GM12878 (cell line): Measurements from ENCODE around the gene ZNF544. TPM values are rescaled to one million over a fixed set of nuclear protein-coding genes. Genes with fewer than 3 reads are reported as not detected.

Experiments used
- ATAC-seq: fragments of 200-7000 bp; cut with Tn5 transposase; 3 replicates; pipeline ENCODE4 v1.9.1; 2020; ENCODE audit warnings: mild to moderate bottlenecking, moderate library complexity
- BruUV-seq: library from RNA; stranded (reverse); fragments of 400-500 nt; replicated peaks from 2 replicates; lab custom pipeline; 2021; lab: Mats Ljungman, UMichigan
- CTCF ChIA-PET: fragments of 300-600 bp; sonication (Branson Sonifier 250); formaldehyde crosslinking; extraction: SDS; loops from one replicate; lab custom pipeline; 2021; ENCODE audit warnings: inconsistent platforms; lab: Yijun Ruan, JAX
- POLR2A ChIA-PET: fragments of 350-600 bp; formaldehyde crosslinking; extraction: SDS; loops from one replicate; lab custom pipeline; 2021; ENCODE audit warnings: inconsistent platforms; lab: Charles Lee
- RAD21 ChIA-PET: fragments of 300-600 bp; sonication (Branson Sonifier 250); formaldehyde crosslinking; loops from one replicate; lab custom pipeline; 2023; ENCODE audit warnings: antibody characterized with exemption; ENCODE audit not compliant: unreplicated experiment; lab: Charles Lee
- SMC1A ChIA-PET: fragments of 300-600 bp; sonication (Branson Sonifier 250); formaldehyde crosslinking; loops from one replicate; lab custom pipeline; 2023; ENCODE audit not compliant: unreplicated experiment, uncharacterized antibody; lab: Charles Lee
- DNase-seq: peaks from one replicate; pipeline ENCODE4 v3.0.0-alpha.2; 2011; ENCODE audit warnings: low read depth, low spot score
- FAIRE-seq: peaks from 3 replicates; lab custom pipeline; 2011; peaks lifted over from hg19 to GRCh38; lab: Jason Lieb, UNC
- H2AFZ ChIP-seq: 2 replicates; pipeline ENCODE4 v1.6.0; 2011; ENCODE audit warnings: low read depth, low read length, control low read depth; ENCODE audit not compliant: control insufficient read depth
- H3K27ac ChIP-seq: 2 replicates; pipeline ENCODE4 v1.5.1; 2011; ENCODE audit warnings: control low read depth; ENCODE audit not compliant: control insufficient read depth, insufficient read depth
- H3K27me3 ChIP-seq, 2 experiments: replicated peaks in 1 of 2; 2 replicates each; pipeline versions ENCODE4 v1.6.0 to v1.6.1; 2011; ENCODE audit warnings: low read length in 1 of 2; ENCODE audit not compliant: control insufficient read depth in 2 of 2, insufficient read depth in 2 of 2
- H3K36me3 ChIP-seq, 2 experiments: 2 replicates each; pipeline ENCODE4 v1.5.1; 2011; ENCODE audit warnings: low read length in 1 of 2; ENCODE audit not compliant: control insufficient read depth in 2 of 2, insufficient read depth in 2 of 2
- H3K4me1 ChIP-seq: 2 replicates; pipeline ENCODE4 v1.6.1; 2011; ENCODE audit warnings: mild to moderate bottlenecking, low read length, moderate library complexity, mixed read lengths; ENCODE audit not compliant: control insufficient read depth, insufficient read depth
- H3K4me2 ChIP-seq: 2 replicates; pipeline ENCODE4 v1.6.0; 2011; ENCODE audit warnings: control low read depth; ENCODE audit not compliant: control insufficient read depth, insufficient read depth
- H3K4me3 ChIP-seq: fragments of 200-600 bp; sonication (generic); 2 replicates; pipeline ENCODE4 v1.5.1; 2016
- H3K79me2 ChIP-seq: 2 replicates; pipeline ENCODE4 v1.6.0; 2011; ENCODE audit warnings: low read length; ENCODE audit not compliant: control insufficient read depth, insufficient read depth
- H3K9ac ChIP-seq: 2 replicates; pipeline ENCODE4 v1.8.0; 2011; ENCODE audit warnings: low read length, control low read depth, mixed read lengths; ENCODE audit not compliant: control insufficient read depth, insufficient read depth
- H3K9me3 ChIP-seq: replicated peaks from 3 replicates; pipeline ENCODE4 v1.5.1; 2011; ENCODE audit warnings: mild to moderate bottlenecking, low read length; ENCODE audit not compliant: control insufficient read depth, insufficient read depth
- H4K20me1 ChIP-seq: 2 replicates; pipeline ENCODE4 v1.6.0; 2011; ENCODE audit not compliant: control insufficient read depth, insufficient read depth
- BACH1 ChIP-seq: fragments of 450-650 bp; IDR thresholded peaks from 2 replicates; pipeline ENCODE4 v1.6.1; 2017; ENCODE audit warnings: mild to moderate bottlenecking, borderline replicate concordance
- FOS ChIP-seq: IDR thresholded peaks from 3 replicates; pipeline ENCODE4 v1.6.1; 2011; ENCODE audit warnings: borderline replicate concordance; ENCODE audit not compliant: insufficient read length; ENCODE audit errors: extremely low read depth
- ZBED1 ChIP-seq: IDR thresholded peaks from 2 replicates; pipeline ENCODE4 v1.6.1; 2016; ENCODE audit warnings: borderline replicate concordance
- WGBS: methylation state at CpG from one replicate; pipeline ENCODE4 v1.1.6; 2016; ENCODE audit warnings: low lambda C conversion rate; ENCODE audit not compliant: insufficient replicate concordance, insufficient coverage; ENCODE audit errors: missing lambda C conversion rate; 5-methylcytosine and 5-hydroxymethylcytosine counted together
- in situ Hi-C: fragments of 300-500 bp; cut with MboI; formaldehyde crosslinking; loops from 9 replicates; pipeline ENCODE4 v1.14.3; 2018; ENCODE audit warnings: mixed read lengths
- intact Hi-C: fragments of 100-400 bp; cut with micrococcal nuclease; formaldehyde crosslinking; loops from one replicate; pipeline ENCODE4 v1.14.2; 2022; ENCODE audit not compliant: unreplicated experiment
- polyA plus RNA-seq, 11 experiments: library from polyadenylated mRNA; depleted of rRNA in 4 of 11; unstranded in 6 of 11; stranded (reverse) in 5 of 11; fragments of >200 nt; fragmentation: Nextera tagmentation in 4 of 11; fragmentation: Illumina TruSeq in 1 of 11; extraction: Ambion mirVana in 4 of 11; extraction: Trizol in 1 of 11; gene quantifications; 1 replicate in 1 of 11; 2 replicates in 10 of 11; pipeline versions ENCODE4 v1.2.1 to v1.2.3, GENCODE V29; 2011 to 2016; ENCODE audit warnings: inconsistent platforms in 2 of 11, missing spikeins in 2 of 11, low read depth in 1 of 11
- total RNA-seq, 4 experiments: library from RNA; depleted of rRNA in 3 of 4; stranded (reverse); fragments of >200 nt in 3 of 4; fragmentation: Illumina TruSeq in 1 of 4; extraction: Trizol in 1 of 4; gene quantifications; 2 replicates each; pipeline versions ENCODE4 v1.2.1 to v1.2.3, GENCODE V29; 2013 to 2021
- TF ChIP-seq, protein P1 (sequence below): fragments of 450-650 bp; IDR thresholded peaks from 2 replicates; pipeline ENCODE4 v1.6.1; 2017; ENCODE audit warnings: low read depth, mild to moderate bottlenecking, moderate library complexity
- TF ChIP-seq, protein P2 (sequence below): fragments of 450-650 bp; IDR thresholded peaks from 2 replicates; pipeline ENCODE4 v1.6.1; 2017; ENCODE audit warnings: mild to moderate bottlenecking, low read depth, inconsistent platforms; ENCODE audit not compliant: poor library complexity, severe bottlenecking

Gene ZNF544
- total and polyA plus RNA-seq, 10 of the 15 experiments (the other 5 are each of a cell fraction or from before 2014, with no cell fraction given) = 27.3 to 70.1 (median 42.6) TPM

DNA sequence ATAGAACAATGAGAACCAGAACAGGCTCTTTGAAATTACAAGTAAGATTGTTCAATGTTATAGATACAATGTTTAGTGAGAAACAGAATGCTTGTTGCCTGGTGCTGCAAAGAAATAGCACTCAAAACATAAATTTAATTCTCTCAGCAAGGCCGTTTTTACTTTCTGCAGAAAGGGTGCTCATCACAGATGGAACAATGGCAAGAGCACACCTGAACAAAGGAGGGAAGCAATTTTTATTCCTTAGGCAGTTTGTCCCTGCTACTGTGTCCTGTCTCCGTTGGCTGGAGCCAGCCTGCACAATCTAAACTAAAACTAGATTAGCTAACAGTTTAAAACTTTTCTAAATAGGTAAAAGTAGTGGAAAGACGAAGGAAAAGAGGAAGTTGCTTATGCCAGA is 39.6 kb downstream of the ZNF544 start:
- DNase-seq (no peak), FAIRE-seq (no peak), ATAC-seq (no peak)
- no peaks in the 10 kb centered on the region for H3K79me2 ChIP-seq
- no peak overlapping the region for H3K4me3 ChIP-seq
- H3K27ac ChIP-seq = no peak overlapping the region
- no peaks in the 10 kb centered on the region for H3K4me1 ChIP-seq
- WGBS = 65% methylated on average over 3 of the region's 3 CpGs
- H4K20me1 ChIP-seq = no peaks in the 10 kb centered on the region
- TF ChIP-seq ZBED1 = no peak
- no peak for TF ChIP-seq FOS
- TF ChIP-seq, protein P1, sequence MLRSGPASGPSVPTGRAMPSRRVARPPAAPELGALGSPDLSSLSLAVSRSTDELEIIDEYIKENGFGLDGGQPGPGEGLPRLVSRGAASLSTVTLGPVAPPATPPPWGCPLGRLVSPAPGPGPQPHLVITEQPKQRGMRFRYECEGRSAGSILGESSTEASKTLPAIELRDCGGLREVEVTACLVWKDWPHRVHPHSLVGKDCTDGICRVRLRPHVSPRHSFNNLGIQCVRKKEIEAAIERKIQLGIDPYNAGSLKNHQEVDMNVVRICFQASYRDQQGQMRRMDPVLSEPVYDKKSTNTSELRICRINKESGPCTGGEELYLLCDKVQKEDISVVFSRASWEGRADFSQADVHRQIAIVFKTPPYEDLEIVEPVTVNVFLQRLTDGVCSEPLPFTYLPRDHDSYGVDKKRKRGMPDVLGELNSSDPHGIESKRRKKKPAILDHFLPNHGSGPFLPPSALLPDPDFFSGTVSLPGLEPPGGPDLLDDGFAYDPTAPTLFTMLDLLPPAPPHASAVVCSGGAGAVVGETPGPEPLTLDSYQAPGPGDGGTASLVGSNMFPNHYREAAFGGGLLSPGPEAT = no peak
- TF ChIP-seq, protein P2, sequence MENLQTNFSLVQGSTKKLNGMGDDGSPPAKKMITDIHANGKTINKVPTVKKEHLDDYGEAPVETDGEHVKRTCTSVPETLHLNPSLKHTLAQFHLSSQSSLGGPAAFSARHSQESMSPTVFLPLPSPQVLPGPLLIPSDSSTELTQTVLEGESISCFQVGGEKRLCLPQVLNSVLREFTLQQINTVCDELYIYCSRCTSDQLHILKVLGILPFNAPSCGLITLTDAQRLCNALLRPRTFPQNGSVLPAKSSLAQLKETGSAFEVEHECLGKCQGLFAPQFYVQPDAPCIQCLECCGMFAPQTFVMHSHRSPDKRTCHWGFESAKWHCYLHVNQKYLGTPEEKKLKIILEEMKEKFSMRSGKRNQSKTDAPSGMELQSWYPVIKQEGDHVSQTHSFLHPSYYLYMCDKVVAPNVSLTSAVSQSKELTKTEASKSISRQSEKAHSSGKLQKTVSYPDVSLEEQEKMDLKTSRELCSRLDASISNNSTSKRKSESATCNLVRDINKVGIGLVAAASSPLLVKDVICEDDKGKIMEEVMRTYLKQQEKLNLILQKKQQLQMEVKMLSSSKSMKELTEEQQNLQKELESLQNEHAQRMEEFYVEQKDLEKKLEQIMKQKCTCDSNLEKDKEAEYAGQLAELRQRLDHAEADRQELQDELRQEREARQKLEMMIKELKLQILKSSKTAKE = no peak
- no peak for TF ChIP-seq BACH1
- H3K9me3 ChIP-seq = peaks cover 27% of the 10 kb centered on the region; the same call in 2 of the 3 replicates
- no peaks in the 10 kb centered on the region for H3K27me3 ChIP-seq
- H3K9ac ChIP-seq = no peak overlapping the region
- intact Hi-C loops (no loop called here), in situ Hi-C loops (no loop called here)
- H3K36me3 ChIP-seq = no peaks in the 10 kb centered on the region
- RAD21 ChIA-PET = no interaction called here
- CTCF ChIA-PET = no interaction called here
- H2AFZ ChIP-seq = no peak overlapping the region
- H3K4me2 ChIP-seq = no peak overlapping the region
- no TSS peak for BruUV-seq
- POLR2A ChIA-PET = interaction anchor here (1.5 kb wide), 1 partner anchor 10 kb away, joined by 3 read pairs; no protein-coding TSS in a partner anchor
- SMC1A ChIA-PET = no interaction called here
